Left colon (tissue), 2 donors: ENCODE data around the gene FAM78A. TPM values are rescaled to one million over a fixed set of nuclear protein-coding genes. Genes with fewer than 3 reads are reported as not detected.

Experiments
- ATAC-seq: fragments of 200-7000 bp; cut with Tn5 transposase; one replicate; pipeline ENCODE4 v1.9.1; 2020; ENCODE audit warnings: mild to moderate bottlenecking, moderate library complexity
- DNase-seq, 2 donors: peaks; one replicate each; pipeline ENCODE4 v3.0.0-alpha.2; 2020
- intact Hi-C, 2 donors: fragments of 100-400 bp; cut with DNase I in 1 of 2; cut with micrococcal nuclease in 1 of 2; formaldehyde crosslinking; loops; one replicate each; pipeline versions ENCODE4 v1.11.2 to v1.14.0; 2022; cut with DNase I, micrococcal nuclease
- total RNA-seq, 2 donors: library from RNA; stranded (reverse); fragmentation: NEBNext Ultra II Directional; extraction: Animal tissue kit (Norgen Biotek cat#: 25700); gene quantifications; one replicate each; pipeline ENCODE4 v1.2.1, GENCODE V29; 2021
- donor health status: DM: no; HTN: no; CAD: no.
- donor health status: DM: yes; HTN: yes; CAD: no.

Gene FAM78A
- total RNA-seq, 2 donors from 2014 or later = 0.85 to 2.7 TPM

DNA sequence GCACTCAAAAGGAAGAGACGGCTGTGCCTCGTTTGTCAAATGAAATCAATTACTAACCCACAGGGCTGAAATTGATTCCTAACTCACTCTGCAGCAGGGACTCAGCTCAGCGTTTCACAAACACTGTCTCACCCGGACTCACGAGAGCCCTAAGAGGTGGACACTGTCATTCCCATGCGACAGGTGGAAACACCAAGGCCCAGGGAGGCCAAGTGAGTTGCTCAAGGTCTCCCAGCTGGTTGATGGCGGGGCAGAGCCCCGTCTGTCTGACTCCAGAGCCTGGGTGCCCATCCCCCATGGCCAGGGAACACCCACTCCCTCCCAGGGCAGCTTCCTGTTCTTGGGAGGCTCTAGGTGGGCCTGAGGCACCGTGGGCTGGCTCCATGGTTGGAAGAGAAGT, 11.9 kb upstream of the FAM78A start:
- intact Hi-C loops = no loop called here
- DNase-seq (no peak), ATAC-seq (no peak)

DNA sequence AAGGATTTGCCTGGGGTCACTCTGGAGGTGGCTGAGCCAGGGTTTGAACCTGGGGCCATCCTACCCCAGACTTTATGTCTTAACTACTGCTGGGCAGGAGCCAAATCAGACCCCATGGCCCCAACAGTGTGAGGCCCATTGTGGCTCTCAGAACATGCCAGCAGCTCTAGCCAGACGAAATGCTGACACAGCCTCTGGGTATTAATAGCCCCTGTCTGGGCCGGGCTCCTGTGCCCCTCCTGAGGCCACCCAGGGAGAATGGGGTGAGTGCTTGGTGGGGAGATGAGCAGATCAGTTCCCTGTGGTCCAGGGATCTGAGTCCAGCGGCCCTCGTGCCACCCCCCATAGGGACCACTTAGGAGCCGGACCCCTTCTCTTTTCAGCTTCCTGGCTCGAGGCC, 11.0 kb upstream of the FAM78A start:
- intact Hi-C loops = no loop called here

DNA sequence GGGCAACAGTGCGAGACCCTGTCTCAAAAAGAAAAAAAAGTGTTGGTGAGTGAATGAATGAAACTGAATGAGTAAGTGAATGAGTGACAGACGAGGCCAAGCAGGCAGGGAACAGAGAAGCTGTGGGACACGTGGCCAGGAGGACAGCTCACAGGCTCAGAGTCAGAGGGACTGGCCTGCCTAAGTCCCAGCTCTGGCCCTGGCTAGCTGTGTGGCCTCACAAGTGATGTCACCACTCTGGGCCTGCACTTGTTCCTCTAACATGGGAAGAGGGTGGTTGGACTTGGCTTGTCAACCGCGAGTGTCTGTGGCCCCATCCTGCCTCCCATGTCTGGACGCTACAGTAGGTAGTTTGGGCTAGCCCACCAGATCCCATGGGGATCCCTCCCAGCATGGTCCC, 8.5 kb upstream of the FAM78A start:
- no peak for DNase-seq
- ATAC-seq = no peak
- intact Hi-C loops = no loop called here

More for the DNA sequence above, 11.0 kb upstream of the FAM78A start:
- DNase-seq = no peak
- ATAC-seq = no peak

DNA sequence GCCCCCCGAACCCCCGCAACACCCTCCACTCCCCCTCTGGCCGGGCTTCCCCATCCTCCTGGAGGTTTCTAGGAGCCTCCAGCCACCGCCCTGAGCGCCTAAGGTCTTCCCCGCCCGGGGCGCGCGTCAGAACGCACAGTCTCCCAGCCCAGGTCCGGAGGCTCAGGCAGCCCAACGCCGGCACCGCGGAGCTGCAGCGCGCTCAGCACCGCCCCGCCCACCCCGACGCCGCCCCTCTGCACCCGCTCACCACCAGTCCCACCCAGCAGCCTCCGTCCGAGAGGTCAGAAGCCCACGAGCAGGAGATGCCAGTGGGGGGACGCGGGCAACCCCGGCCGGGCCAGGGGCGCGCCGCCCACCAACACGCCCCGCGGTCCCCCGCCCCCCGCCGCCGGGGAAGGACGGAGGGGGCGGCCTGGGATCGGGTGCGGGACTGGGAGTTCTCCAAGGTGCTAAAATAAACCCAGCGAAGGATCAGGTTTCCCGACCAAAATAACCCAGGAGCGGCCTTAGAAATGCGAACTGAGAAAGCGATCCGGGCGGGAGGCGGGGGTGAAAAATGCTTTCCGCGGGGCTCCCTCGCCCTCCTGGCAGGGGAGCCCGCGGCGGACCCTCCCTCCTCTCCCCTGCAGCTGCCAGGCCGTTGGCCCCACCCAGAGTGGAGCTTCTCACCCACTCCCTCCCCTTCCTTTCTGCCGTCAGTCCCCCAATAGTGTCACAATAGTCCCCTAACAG, 6.5 kb upstream of the FAM78A start:
- DNase-seq (no peak), ATAC-seq (no peak)
- intact Hi-C loops = no loop called here

DNA sequence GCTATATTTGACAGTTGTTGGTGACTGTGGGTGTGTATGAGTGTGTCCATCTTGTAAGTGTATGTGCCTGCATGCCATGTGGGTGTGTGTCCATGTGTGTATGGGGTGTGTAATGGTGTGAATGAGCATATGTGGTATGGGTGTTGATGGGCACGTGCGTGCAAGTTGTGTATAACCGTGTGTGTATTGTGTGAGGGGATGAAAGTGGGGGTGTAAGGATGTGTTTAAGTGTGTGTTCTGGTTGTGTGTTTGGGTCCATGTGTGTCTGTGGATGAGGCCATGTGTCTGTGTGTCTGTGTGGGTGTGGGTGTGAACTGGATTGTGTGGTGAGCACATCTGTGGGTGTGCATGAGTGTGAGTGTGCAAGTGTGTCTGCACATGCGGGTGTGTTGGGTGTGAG, 5.9 kb upstream of the FAM78A start:
- intact Hi-C loops = no loop called here
- DNase-seq = no peak
- no peak for ATAC-seq

GRCh38 chr9:131281119-131281965, 5.0 kb upstream of the FAM78A start:
- DNase-seq = no peak
- intact Hi-C loops = no loop called here
- no peak for ATAC-seq

GRCh38 chr9:131280660-131281059, 4.3 kb upstream of the FAM78A start:
- no peak for ATAC-seq
- intact Hi-C loops = no loop called here
- DNase-seq = no peak

DNA sequence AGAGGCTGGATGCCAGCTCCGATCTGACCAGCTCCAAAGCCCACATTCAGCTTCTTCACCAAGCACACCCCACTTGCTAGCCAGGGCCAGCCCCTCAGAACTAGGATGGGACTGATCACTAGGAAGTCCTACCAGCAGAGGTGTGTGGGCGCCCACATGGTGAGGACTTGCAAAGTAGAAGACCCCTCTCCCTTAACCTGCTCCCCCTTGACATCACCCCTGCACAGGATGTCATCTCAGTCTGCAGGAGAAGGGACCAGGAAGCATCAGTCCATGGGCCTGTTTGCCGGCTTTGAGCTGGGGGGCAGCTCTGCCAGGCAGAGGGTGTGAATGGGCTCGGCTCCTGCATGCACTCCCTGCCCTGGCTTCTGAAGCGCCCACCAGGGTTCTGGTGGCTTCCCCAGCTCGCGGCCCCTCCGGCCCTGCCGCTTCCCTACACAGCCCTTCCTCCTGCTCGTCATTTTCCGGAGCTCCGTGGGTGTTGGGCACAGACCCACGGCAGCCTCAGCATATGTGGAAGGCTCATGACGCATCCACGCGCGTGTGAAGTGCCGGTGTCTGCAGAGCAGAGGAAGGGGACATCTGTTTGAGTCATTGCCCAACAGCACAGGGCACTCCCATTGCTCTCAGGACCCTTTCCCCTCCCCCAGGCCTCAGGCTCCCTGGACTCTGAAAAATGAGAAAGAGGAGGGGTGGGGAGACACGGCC, 3.7 kb upstream of the FAM78A start:
- ATAC-seq = no peak
- no peak for DNase-seq
- intact Hi-C loops = no loop called here

DNA sequence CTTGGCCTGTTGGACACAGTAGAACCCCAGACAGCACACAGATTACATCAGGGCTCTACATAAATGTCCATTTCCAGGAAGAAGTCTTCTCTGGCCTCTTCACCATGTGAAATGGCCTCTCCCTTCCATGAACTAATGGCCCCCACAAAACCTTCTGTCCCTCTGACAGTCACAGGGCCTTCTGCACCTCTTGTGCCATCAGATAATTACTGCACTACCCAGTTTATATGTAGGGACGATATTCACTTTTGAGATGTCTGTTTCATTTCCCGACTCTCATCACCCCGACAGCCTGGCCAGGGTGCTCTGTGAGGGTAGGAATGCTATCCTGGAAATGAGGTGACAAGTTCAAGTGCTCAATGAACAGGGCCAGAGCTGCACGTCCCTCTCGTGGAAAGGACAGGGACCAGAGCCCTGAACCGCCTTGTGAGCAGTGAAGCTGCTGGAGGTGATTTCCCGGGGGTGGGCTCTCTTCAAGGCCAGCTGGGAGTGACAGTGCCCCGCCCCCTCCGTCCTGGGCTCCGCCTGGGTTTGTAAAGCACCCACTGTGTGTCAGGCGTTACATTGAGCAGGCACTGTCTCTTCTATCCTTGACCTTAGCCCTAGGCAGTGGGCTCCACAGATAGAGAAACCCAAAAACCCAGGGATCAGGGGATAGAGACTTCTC, 3.0 kb upstream of the FAM78A start:
- intact Hi-C loops = no loop called here
- DNase-seq = no peak
- no peak for ATAC-seq

DNA sequence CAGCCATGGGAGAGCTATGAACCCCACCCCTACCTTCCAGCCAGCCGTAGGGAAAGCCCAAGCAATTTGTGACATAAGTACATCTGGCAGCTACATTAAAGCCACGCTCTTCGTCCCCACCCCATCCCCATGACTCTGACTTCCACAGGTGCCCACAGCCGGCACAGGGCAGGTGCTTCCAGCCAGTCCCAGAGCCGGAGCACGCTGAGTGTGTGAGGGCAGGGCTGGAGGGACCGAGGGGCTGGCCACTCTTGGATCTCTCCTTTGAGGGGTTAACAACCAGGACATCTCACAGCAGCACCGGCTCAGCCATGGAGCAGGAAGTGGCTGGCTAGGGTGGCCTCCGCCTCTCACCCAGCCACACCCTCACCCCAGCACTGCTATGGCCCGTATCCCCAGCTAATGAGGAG, 2.4 kb upstream of the FAM78A start:
- ATAC-seq (peak; percentile 68), DNase-seq (no peak)
- intact Hi-C loops = no loop called here

DNA sequence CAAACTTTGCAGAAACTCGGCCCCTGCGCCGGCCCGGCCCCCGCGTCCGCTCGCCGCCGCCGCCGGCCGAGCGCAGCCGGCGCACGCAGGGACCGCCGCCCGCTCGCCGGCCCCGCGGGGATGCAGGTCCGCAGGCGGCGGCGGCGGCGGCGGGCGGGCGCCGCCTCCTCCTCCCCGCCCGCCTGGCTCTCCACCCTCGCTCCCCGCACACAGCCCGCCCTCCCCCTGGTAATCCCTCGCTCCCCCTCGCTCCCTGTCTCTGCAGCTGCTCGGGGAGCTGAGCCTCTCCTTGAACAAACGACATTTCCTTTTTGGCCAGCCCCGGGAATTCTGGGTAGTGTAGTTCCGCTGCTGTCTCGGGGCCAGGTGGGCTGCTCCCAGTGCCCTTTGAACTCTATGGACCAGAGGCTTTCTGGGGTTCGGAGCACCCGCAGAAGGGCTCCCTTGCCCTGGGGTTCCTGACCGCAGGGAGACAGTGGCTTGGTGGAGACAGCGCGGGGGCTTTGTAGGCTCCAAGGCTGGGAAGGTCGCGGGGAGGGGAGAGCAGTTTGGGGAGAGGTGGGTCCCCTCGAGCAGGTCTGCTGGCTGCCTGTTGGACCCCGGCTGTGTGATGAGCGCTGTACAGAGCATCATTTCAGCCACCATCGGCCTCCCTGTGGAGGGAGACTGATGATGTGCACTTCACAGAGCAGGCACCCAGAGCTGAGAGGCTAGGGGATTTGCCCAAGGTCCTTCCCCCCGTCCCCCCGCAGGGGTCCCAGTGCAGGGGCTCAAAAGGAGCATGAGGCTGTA, 1.8 kb upstream of the FAM78A start:
- peak; percentile 84 for ATAC-seq
- intact Hi-C loops = no loop called here
- peak; percentile 76 to 81 for DNase-seq

GRCh38 chr9:131277287-131277909, 1.1 kb upstream of the FAM78A start:
- DNase-seq = no peak
- no peak for ATAC-seq
- intact Hi-C loops = no loop called here

DNA sequence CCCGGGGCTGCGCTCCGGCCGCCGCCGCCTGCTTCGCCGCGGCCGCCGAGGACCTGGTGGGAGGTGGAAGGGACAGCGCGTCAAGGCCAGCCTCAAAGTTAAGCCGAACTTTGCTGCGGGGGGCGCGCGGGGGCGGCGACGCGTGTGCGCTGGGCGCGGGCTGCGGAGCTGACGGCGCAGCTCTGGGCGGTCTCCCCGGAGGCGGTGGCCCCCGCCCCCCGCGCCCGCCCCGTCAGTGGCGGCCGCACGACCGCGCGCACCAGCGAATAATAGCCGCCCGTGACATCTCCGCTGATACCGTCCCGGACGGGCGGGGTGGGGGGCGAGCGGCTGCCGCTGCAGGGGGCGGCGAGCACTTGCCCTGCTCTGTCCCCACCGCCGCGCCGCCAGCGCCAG, 579 bp upstream of the FAM78A start:
- ATAC-seq = no peak
- DNase-seq = no peak
- intact Hi-C loops = no loop called here

DNA sequence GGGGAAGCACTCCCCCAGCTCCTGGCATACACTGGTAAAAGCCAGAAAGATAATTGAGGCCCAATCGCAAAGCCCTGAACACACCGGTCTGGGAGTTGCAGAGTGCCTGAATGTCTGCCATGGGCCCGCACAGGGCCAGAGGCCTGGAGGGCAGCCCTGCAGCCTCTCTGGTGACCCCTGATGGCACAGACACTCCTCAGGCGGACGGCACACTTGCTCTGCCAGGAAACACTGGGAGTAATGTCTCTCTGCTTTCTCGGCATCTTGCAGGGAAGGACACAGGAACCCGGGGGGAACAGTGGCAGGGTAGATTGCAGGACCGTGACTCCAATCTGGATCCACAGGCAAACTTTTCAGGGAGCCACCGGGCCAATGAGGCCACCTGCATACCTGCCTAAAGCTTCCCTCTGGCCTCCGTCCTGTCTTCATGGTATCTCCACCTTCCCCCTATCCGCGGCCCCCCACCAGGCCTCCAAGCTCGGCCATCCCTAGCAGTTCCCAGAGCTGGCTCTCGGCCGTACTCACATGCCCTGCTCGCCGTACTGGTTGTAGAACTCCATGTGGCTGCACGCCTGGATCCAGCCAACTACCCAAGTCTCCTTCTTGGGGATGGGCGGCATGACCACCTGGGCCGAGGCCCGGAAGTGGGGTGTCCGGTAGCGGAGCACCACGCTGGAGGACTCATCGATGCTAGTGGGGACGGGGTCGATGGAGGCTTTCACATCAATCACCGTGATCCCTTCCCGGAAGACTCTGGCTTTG, 797 bp downstream of the FAM78A start:
- intact Hi-C loops = no loop called here
- DNase-seq (peak in 1 of 2 donors; percentile 48), ATAC-seq (no peak)

GRCh38 chr9:131274674-131275331, 1.5 kb downstream of the FAM78A start:
- DNase-seq (no peak), ATAC-seq (no peak)
- intact Hi-C loops = no loop called here

- no peak for DNase-seq
- no peak for ATAC-seq
- intact Hi-C loops = no loop called here
Measured at GRCh38 chr9:131273856-131274673, 2.2 kb downstream of the FAM78A start.
